Epithelial cell of proximal tubule (primary cell): ENCODE results near the gene NR3C2. TPM values are rescaled to one million over a fixed set of nuclear protein-coding genes. Genes with fewer than 3 reads are reported as not detected.

Source experiments
- DNase-seq: peaks from one replicate; pipeline ENCODE4 v3.0.0-alpha.2; 2011; ENCODE audit warnings: low read depth
- H3K4me3 ChIP-seq: 2 replicates; pipeline ENCODE4 v1.5.1; 2011; ENCODE audit warnings: low read depth, mild to moderate bottlenecking, low read length
- total RNA-seq: library from RNA; depleted of rRNA; stranded (reverse); fragments of >200 nt; gene quantifications from 2 replicates; pipeline ENCODE4 v1.2.3, GENCODE V29; 2015
- TF ChIP-seq, protein P1 (sequence below): conservative IDR thresholded peaks from 2 replicates; pipeline ENCODE4 v1.5.1; 2012; ENCODE audit warnings: low read depth, mild to moderate bottlenecking, low read length

Gene NR3C2
- total RNA-seq, 1 donor from 2014 or later, result 0.98 TPM

GRCh38 chr4:148376151-148376550, 66.1 kb downstream of the NR3C2 start:
- DNase-seq, result no peak
- TF ChIP-seq, protein P1, sequence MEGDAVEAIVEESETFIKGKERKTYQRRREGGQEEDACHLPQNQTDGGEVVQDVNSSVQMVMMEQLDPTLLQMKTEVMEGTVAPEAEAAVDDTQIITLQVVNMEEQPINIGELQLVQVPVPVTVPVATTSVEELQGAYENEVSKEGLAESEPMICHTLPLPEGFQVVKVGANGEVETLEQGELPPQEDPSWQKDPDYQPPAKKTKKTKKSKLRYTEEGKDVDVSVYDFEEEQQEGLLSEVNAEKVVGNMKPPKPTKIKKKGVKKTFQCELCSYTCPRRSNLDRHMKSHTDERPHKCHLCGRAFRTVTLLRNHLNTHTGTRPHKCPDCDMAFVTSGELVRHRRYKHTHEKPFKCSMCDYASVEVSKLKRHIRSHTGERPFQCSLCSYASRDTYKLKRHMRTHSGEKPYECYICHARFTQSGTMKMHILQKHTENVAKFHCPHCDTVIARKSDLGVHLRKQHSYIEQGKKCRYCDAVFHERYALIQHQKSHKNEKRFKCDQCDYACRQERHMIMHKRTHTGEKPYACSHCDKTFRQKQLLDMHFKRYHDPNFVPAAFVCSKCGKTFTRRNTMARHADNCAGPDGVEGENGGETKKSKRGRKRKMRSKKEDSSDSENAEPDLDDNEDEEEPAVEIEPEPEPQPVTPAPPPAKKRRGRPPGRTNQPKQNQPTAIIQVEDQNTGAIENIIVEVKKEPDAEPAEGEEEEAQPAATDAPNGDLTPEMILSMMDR, result no peak
- peak overlapping the region; percentile 36 for H3K4me3 ChIP-seq

GRCh38 chr4:148375584-148375983, 66.6 kb downstream of the NR3C2 start:
- no peak for DNase-seq
- TF ChIP-seq, protein P1, result no peak
- H3K4me3 ChIP-seq, result no peak overlapping the region

DNA sequence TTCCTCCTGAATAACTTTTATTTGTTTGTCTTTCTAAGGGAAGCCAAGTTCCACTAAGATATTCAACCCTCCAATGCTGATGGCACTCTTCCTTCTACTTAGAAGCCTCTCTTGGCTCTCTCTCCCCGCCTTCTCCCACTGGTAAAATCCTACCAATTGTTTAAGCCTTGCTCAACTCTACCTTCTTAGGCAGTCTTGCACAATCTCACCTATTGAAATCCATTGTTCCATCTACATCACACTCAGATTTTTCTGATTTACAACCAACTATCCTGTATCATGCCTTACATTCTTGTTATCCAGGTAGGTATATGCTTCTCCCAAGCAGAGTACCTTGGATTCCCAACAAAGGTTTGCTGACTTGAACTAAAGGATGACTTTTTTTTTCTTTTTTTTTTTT, 69.1 kb downstream of the NR3C2 start:
- TF ChIP-seq, protein P1, result no peak
- DNase-seq, result no peak
- no peak overlapping the region for H3K4me3 ChIP-seq

- TF ChIP-seq, protein P1, result no peak
- DNase-seq, result no peak
- no peak overlapping the region for H3K4me3 ChIP-seq
Observed at GRCh38 chr4:148369919-148370318, 72.3 kb downstream of the NR3C2 start.

GRCh38 chr4:148367756-148368155, 74.5 kb downstream of the NR3C2 start:
- TF ChIP-seq, protein P1, result no peak
- no peak overlapping the region for H3K4me3 ChIP-seq
- no peak for DNase-seq

DNA sequence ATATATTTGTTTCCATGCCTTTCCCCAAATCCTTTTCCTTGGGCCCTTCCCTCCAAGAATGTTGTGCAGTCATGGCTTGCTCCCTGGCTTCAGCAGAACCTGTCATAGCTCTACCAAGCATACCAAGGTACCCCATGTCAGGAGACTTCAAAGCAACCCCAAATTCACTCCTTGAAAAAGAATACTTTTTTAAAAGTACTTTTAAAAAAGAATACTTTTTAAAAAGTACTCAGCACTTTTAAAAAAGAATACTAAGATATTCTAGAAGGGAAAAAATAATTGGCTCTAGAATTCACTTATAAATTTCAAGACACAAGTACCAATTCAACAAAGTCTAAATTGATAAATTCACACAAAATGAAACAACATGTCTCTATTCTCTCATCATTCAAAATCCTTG, 76.0 kb downstream of the NR3C2 start:
- TF ChIP-seq, protein P1, result no peak
- no peak for DNase-seq
- no peak overlapping the region for H3K4me3 ChIP-seq

DNA sequence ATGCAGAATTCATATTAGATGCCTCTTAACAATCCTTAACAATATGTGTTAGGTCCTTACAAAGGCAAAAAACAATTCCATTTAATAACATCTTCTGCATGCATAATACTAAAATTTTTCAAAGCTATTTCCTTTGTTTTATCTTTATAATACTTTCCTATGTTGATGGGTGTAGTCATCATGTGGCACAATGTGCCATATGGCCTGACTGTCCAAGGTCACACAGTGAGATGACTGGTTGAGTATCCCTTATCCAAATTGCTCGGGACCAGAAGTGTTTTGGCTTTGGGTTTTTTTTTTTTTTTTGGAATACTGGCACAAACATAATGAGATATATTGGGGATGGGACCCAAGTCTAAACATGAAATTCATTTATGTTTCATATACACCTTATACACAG, 77.7 kb downstream of the NR3C2 start:
- no peak for DNase-seq
- H3K4me3 ChIP-seq, result no peak overlapping the region
- TF ChIP-seq, protein P1, result no peak
